Breast epithelium (tissue), 3 donors: ENCODE results near the gene RPS21.

Experiments
- POLR2A ChIP-seq: fragments of 450-650 bp; IDR thresholded peaks from one replicate; pipeline ENCODE4 v1.6.1; 2016; ENCODE audit warnings: antibody characterized with exemption, mild to moderate bottlenecking, moderate library complexity
- POLR2AphosphoS5 ChIP-seq, 3 donors: sonication (generic); formaldehyde crosslinking; IDR thresholded peaks; one replicate each; pipeline ENCODE4 v1.6.1; 2017; ENCODE audit warnings: antibody characterized with exemption in 3 of 3
- TF ChIP-seq, protein P1 (sequence below), 3 donors: fragments of 450-650 bp; IDR thresholded peaks; one replicate each; pipeline ENCODE4 v1.5.1; 2016 to 2017; ENCODE audit warnings: antibody characterized with exemption in 3 of 3, mild to moderate bottlenecking in 3 of 3, moderate library complexity in 3 of 3

GRCh38 chr20:62381842-62382241 is 5.1 kb upstream of the RPS21 start:
- no peak for TF ChIP-seq POLR2A
- TF ChIP-seq, protein P1, sequence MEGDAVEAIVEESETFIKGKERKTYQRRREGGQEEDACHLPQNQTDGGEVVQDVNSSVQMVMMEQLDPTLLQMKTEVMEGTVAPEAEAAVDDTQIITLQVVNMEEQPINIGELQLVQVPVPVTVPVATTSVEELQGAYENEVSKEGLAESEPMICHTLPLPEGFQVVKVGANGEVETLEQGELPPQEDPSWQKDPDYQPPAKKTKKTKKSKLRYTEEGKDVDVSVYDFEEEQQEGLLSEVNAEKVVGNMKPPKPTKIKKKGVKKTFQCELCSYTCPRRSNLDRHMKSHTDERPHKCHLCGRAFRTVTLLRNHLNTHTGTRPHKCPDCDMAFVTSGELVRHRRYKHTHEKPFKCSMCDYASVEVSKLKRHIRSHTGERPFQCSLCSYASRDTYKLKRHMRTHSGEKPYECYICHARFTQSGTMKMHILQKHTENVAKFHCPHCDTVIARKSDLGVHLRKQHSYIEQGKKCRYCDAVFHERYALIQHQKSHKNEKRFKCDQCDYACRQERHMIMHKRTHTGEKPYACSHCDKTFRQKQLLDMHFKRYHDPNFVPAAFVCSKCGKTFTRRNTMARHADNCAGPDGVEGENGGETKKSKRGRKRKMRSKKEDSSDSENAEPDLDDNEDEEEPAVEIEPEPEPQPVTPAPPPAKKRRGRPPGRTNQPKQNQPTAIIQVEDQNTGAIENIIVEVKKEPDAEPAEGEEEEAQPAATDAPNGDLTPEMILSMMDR (IDR thresholded peaks at IDR 0.05), result no peak
- no peak for TF ChIP-seq POLR2AphosphoS5 (IDR thresholded peaks at IDR 0.05)
